NOMO-1 treated with dmso at 0.1 percent for 144 hours (cell line): ENCODE measurements around the gene PRM3.

Experiments
- DNase-seq: peaks from one replicate; lab custom pipeline; 2025; ENCODE audit not compliant: unreplicated experiment; lab: John Stamatoyannopoulos, UW

PRM3 gene

GRCh38 chr16:11248133-11248532 lies 25.3 kb downstream of the PRM3 start:
- no peak for DNase-seq

DNA sequence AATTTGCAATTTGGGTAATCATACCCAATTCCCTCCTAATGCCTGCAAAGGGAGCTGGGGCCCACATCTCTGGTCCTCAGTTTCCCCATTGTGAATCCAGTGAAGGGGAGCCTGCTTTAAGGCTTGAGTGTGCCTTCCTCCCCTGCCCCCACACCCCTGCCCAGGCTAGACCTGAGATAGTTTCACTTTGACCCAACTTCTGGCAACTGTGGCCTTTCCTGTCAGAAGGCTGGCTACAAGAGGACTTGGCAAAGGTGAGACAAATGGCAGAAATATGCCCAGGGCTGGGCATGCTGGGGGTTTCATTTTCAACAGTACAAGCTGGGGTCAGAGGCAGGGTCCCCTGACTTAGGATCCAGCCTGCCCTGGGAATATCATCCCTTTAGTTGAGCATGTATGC lies 27.4 kb downstream of the PRM3 start:
- no peak for DNase-seq

- DNase-seq: no peak
Measured at GRCh38 chr16:11245222-11245737, 28.1 kb downstream of the PRM3 start.

DNA sequence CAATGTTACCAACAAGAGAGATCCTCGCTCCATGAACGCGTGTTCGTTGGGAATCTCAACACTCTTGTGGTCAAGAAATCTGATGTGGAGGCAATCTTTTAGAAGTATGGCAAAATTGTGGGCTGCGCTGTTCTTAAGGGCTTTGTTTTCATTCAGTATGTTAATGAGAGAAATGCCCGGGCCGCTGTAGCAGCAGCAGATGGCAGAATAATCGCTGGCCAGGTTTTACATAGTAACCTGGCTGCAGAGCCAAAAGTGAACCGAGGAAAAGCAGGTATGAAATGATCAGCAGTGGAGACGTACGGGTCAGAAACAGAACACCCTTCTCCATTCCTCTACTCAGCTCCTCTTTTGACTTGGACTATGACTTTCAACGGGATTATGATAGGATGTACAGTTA lies 30.8 kb downstream of the PRM3 start:
- no peak for DNase-seq

GRCh38 chr16:11241480-11242204 lies 31.8 kb downstream of the PRM3 start:
- DNase-seq: no peak

- DNase-seq: no peak
Measured at GRCh38 chr16:11240636-11241473, 32.6 kb downstream of the PRM3 start.

DNA sequence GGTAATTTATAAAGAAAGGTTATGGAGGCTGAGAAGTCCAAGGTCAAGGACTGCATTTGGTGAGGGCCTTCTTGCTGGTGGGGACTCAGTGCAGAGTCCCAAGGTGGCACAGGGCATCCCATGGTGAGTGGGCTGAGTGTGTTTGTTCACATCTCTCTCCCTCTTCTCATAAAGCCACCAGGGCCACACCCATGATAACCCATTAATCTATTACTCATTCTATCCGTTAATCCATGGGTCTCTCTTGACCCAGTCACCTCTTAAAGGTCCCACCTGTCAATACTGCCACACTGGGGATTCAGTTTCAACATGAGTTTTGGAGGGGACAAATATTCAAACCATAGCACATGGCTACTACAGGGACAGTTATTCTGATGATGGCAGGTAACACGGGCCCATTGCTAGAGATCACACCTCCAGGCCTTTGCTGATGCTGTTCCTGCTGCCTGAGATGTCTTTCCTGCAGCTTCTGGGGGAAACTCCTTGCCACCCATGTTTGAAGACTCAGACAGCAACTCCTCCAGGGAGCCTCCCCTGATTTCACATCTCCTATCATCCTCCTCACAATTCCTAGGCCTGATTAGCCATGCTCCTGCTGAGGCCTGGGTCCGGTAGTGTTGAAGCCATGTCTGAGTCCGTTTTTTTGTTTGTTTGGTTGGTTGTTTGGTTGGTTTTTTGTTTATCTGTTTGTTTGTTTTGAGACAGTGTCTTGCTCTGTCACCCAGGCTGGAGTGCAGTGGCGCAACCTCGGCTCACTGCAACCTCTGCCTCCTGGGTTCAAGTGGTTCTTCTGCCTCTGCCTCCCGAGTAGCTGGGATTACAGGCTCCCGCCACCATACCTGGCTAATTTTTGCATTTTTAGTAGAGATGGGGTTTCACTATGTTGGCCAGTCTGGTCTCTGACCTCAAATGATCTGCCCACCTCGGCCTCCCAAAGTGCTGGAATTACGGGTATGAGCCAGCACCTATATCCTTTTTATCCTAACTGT lies 33.5 kb downstream of the PRM3 start:
- DNase-seq: no peak

- no peak for DNase-seq
Measured at GRCh38 chr16:11238272-11239202, 34.9 kb downstream of the PRM3 start.

DNA sequence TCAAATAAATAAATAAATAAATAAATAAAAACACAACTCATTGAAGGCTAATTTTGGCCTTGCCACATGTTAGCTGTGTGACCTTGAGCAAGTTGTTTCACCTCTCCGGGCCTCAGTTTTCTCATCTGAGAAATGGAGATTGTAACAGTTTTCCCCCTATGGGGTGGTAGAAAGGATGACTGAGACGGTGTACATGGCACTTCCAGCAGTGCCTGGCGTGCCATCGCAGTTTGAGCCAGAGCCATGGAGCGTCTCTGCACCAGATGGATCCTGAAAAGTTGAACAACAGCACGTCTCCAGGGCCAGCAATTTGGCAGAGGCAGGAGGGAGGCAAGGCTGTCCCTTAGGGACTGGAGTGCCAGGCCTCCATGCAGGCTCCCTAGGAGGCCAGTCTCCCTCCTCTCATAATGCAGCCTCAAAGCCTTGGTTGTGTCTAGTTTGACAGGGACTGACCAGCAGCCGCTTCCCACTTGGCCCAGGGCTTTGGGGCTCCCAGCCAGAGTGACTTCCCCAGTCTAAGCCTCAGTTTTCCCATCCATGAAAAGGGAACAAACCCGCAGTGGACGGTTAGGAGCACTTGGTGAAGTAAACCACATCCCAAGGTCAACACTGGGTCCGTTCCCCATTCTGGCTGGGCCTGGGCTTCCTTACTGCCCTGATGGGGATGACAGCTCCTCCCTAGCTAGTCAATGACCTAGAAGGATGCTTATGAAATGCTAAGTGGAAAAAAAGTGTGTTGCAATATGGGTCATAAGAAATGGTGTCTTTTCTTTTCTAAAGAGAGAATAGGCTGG lies 36.8 kb downstream of the PRM3 start:
- peak; percentile 81 for DNase-seq

DNA sequence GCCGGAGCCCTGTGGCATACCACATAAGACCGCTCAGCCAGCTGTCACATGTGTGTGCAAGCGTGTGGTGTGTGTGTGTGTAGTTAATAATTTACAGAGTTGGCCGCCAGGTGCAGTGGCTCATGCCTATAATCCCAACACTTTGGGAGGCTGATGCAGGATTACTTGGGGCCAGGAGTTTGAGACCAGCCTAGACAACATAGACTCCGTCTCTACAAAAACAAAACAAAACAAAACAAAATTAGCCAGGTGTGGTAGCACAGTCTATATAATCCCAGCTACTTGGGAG lies 37.8 kb downstream of the PRM3 start:
- DNase-seq: no peak

DNA sequence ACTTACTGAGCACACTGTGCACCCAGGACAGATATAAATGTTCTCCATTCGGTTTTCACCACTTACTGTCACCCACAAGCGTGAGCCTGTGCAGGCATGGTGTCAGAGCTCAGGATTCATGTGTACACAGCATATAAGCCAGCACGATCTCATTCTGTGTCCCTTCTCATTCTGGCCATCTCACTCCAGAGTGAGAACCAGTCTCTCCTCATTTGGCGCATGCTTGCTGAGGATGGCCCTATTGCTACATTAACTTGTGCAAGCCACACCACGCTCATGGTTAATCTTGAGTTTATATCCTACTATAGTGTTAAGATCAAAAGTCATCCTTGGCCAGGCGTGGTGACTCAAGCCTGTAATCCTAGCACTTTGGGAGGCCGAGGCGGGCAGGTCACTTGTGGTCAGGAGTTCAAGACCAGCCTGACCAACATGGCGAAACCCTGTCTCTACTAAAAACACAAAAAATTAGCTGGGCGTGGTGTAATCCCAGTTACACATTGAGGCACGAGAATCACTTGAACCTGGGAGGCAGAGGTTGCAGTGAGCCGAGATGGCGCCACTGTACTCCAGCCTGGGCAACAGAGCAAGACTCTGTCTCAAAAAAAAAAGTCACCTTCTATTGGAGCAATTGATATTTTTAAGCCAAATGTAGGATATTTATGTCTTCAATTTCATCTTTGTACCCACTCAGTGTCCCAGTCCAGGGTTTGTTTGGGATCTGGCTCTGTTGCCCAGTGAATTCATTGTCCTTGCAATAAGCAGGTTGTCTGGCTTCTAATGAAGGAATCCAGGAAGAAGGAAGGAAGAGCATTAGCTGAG lies 38.3 kb downstream of the PRM3 start:
- DNase-seq: no peak

- no peak for DNase-seq
Measured at GRCh38 chr16:11233727-11234376, 39.6 kb downstream of the PRM3 start.

- no peak for DNase-seq
Measured at GRCh38 chr16:11232852-11233726, 40.3 kb downstream of the PRM3 start.

- DNase-seq: no peak
Measured at GRCh38 chr16:11232302-11232851, 41.1 kb downstream of the PRM3 start.

DNA sequence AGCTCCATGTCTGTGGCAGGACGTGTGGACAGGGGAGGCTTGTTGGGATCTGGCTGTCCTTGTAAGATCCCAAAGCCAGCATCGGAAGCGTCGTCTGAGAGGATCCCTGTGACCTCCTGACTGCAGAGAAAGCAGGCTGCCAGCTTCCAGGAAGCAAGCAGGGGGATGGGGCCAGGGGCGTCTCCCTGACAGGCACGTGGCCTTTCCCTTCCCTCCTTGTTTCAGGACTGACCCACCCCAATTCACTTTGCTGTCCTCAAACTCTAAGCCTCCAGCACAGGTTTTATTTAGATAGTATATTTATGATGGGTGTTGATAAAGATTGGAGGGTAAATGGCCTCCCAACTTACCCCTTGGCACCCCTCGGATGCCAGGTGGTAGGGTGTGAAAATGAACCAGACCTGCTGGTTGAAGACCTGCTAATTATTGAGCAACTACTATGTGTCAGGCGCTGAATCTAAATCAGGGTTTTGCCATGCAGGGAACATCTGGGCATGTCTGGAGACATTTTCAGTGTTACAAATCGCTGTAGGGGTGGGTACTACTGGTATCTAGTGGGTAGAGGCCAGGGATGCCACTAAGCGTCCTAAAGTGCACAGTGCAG lies 42.0 kb downstream of the PRM3 start:
- no peak for DNase-seq

DNA sequence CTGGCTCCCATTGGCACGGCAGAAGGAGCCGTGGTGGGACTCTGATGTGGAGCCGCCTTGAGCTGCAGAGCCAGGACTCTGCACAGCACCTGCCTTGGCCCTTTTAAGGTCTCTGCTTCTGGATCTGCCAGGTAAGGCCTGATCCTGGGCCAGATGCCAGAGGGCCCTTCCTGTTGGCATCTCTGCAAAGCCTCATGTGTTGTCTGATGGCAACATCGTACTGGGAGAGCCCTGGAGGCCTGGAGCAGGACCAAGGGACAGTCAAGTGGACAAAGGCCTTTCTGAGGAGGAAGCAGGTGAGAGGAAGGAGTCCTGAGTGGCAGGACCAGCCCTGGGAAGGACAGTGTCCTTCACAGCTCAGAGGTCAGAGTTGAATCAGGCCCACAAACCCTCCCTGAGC lies 43.5 kb downstream of the PRM3 start:
- DNase-seq: no peak
